Astrocyte of the cerebellum (primary cell): ENCODE data around the gene IQSEC2.
A peak's percentile ranks its signal among the peaks of the same experiment; 100 is the strongest.

Experiments used
- DNase-seq: peaks from one replicate; pipeline ENCODE4 v3.0.0-alpha.2; 2011; ENCODE audit warnings: low read depth
- H3K4me3 ChIP-seq: 2 replicates; pipeline ENCODE4 v1.5.1; 2011; ENCODE audit warnings: mild to moderate bottlenecking, low read depth, low read length, moderate library complexity
- CTCF ChIP-seq: IDR thresholded peaks from 2 replicates; pipeline ENCODE4 v1.5.1; 2012; ENCODE audit warnings: low read length, low read depth, moderate library complexity, mild to moderate bottlenecking; ENCODE audit errors: missing control alignments
- in situ Hi-C: cut with HindIII; loops from 2 replicates; pipeline ENCODE4 v1.10.0; 2017; ENCODE audit warnings: low sequenced_read_pairs

Gene IQSEC2

GRCh38 chrX:53281321-53281822, at the start of gene IQSEC2:
IQSEC2 (minus strand) TSS chrX:53281584.
- TF ChIP-seq CTCF = no peak
- in situ Hi-C loops = no loop called here
- peak; percentile 57 for DNase-seq
- peak within 1 kb of the TSS; percentile 22 for H3K4me3 ChIP-seq

GRCh38 chrX:53330331-53330730, 48.9 kb upstream of the IQSEC2 start:
- DNase-seq = no peak
- H3K4me3 ChIP-seq = no peak overlapping the region
- no peak for TF ChIP-seq CTCF
- in situ Hi-C loops = no loop called here

- DNase-seq = no peak
- H3K4me3 ChIP-seq = no peak overlapping the region
- no peak for TF ChIP-seq CTCF
- in situ Hi-C loops = no loop called here
These were observed 43.4 kb upstream of the IQSEC2 start for GRCh38 chrX:53324803-53325202.

GRCh38 chrX:53324085-53324484, 42.7 kb upstream of the IQSEC2 start:
- DNase-seq = no peak
- in situ Hi-C loops = no loop called here
- H3K4me3 ChIP-seq = no peak overlapping the region
- TF ChIP-seq CTCF = no peak

- in situ Hi-C loops = no loop called here
- H3K4me3 ChIP-seq = no peak overlapping the region
- TF ChIP-seq CTCF = no peak
- no peak for DNase-seq
These were observed 41.8 kb upstream of the IQSEC2 start for GRCh38 chrX:53323196-53323595.

GRCh38 chrX:53321943-53322497, 40.6 kb upstream of the IQSEC2 start:
- H3K4me3 ChIP-seq = no peak overlapping the region
- no peak for TF ChIP-seq CTCF
- no peak for DNase-seq
- in situ Hi-C loops = no loop called here
